Activated B cell treated with CpG ODN at 0.5 μM for 24 hours (primary cell): ENCODE data around the gene KIAA0825. TPM values are rescaled to one million over a fixed set of nuclear protein-coding genes. Genes with fewer than 3 reads are reported as not detected.

Experiments
- ATAC-seq: fragments of 200-7000 bp; cut with Tn5 transposase; one replicate; pipeline ENCODE4 v1.10.0; 2021; ENCODE audit warnings: low read depth, mild to moderate bottlenecking, moderate library complexity
- CTCF ChIA-PET: fragments of 350-600 bp; sonication (Branson Sonifier 250); formaldehyde crosslinking; loops from one replicate; lab custom pipeline; 2021; ENCODE audit warnings: antibody characterized with exemption; lab: Charles Lee
- POLR2A ChIA-PET: fragments of 350-600 bp; sonication (Branson Sonifier 250); formaldehyde crosslinking; loops from one replicate; lab custom pipeline; 2021; ENCODE audit warnings: antibody characterized with exemption; lab: Charles Lee
- DNase-seq: peaks from one replicate; pipeline ENCODE4 v3.0.0; 2022
- H3K27ac Mint-ChIP-seq: one replicate; pipeline ENCODE4 v1.8.0; 2020; ENCODE audit warnings: mixed read lengths
- H3K27me3 Mint-ChIP-seq: one replicate; pipeline ENCODE4 v1.8.0; 2021; ENCODE audit warnings: mixed read lengths
- H3K36me3 Mint-ChIP-seq: one replicate; pipeline ENCODE4 v1.8.0; 2021; ENCODE audit warnings: low read depth, mixed read lengths
- H3K4me1 Mint-ChIP-seq: one replicate; pipeline ENCODE4 v1.8.0; 2021; ENCODE audit warnings: mixed read lengths
- H3K4me3 Mint-ChIP-seq: one replicate; pipeline ENCODE4 v1.8.0; 2020; ENCODE audit warnings: mild to moderate bottlenecking, mixed read lengths
- H3K9me3 Mint-ChIP-seq: one replicate; pipeline ENCODE4 v1.8.0; 2020; ENCODE audit warnings: mixed read lengths
- intact Hi-C: fragments of 100-400 bp; cut with micrococcal nuclease; formaldehyde crosslinking; loops from one replicate; pipeline ENCODE4 v1.15.1; 2024
- total RNA-seq: library from RNA; stranded (reverse); gene quantifications from 2 replicates; pipeline ENCODE4 v1.2.3, GENCODE V29; 2022
- TF ChIP-seq, protein P1 (sequence below): fragments of 200-600 bp; IDR thresholded peaks from one replicate; pipeline ENCODE4 v1.8.0; 2022; ENCODE audit warnings: antibody characterized with exemption, mild to moderate bottlenecking

The KIAA0825 gene
- total RNA-seq, 1 donor from 2014 or later: 2.3 TPM

DNA sequence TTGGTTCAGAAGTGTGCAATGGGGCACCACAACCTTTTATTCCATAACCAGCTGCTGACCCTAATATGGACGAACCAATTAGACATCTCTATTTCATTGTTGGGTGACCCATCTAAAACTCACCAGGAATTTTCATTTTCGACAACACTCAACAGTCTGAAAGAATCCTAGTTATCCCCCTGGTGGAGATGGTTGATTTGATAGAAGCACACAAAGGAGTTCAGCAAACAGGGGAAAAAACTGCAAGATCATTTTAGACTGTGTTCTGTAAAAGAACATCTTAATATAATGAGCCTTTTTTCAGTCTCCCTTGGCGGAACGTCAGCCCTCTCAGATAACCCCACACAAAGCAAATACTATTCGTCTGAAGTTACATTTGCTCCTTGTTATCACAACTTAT lies 367.4 kb downstream of the KIAA0825 start:
- POLR2A ChIA-PET: no interaction called here
- intact Hi-C loops: no loop called here
- no peaks in the 10 kb centered on the region for H3K36me3 Mint-ChIP-seq

DNA sequence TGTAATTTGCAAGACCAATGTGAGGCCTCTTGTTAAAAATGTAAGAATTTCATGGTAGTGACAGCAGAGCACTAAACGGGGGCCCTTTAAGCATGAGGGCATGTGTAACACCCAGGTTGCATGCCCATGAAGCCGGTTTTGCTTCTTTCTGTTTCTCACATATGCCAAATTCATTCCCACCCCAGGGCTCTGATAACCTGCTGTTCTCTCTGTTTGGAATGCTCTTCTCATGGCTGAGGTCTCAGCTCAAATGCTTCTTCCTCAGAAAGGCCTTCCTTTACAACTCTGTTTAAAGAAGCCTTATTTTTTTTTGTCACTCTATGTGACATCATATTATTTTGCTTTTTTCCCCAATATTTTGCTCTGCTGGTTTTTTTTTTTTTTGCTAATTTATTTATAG lies 369.0 kb downstream of the KIAA0825 start:
- POLR2A ChIA-PET: no interaction called here
- TF ChIP-seq, protein P1, sequence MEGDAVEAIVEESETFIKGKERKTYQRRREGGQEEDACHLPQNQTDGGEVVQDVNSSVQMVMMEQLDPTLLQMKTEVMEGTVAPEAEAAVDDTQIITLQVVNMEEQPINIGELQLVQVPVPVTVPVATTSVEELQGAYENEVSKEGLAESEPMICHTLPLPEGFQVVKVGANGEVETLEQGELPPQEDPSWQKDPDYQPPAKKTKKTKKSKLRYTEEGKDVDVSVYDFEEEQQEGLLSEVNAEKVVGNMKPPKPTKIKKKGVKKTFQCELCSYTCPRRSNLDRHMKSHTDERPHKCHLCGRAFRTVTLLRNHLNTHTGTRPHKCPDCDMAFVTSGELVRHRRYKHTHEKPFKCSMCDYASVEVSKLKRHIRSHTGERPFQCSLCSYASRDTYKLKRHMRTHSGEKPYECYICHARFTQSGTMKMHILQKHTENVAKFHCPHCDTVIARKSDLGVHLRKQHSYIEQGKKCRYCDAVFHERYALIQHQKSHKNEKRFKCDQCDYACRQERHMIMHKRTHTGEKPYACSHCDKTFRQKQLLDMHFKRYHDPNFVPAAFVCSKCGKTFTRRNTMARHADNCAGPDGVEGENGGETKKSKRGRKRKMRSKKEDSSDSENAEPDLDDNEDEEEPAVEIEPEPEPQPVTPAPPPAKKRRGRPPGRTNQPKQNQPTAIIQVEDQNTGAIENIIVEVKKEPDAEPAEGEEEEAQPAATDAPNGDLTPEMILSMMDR: no peak
- Mint-ChIP-seq H3K27ac (no peak overlapping the region), H3K9me3 (no peaks in the 10 kb centered on the region), H3K4me1 (no peaks in the 10 kb centered on the region), H3K4me3 (no peak overlapping the region), H3K36me3 (no peaks in the 10 kb centered on the region), H3K27me3 (no peaks in the 10 kb centered on the region)
- intact Hi-C loops: no loop called here
- no peak for DNase-seq
- no peak for ATAC-seq
- CTCF ChIA-PET: no interaction called here

More for the DNA sequence above, 367.4 kb downstream of the KIAA0825 start:
- no peak for ATAC-seq
- no peak overlapping the region for H3K27ac Mint-ChIP-seq
- H3K4me3 Mint-ChIP-seq: no peak overlapping the region
- TF ChIP-seq, protein P1: no peak
- H3K27me3 Mint-ChIP-seq: no peaks in the 10 kb centered on the region
- CTCF ChIA-PET: no interaction called here
- H3K4me1 Mint-ChIP-seq: no peaks in the 10 kb centered on the region
- H3K9me3 Mint-ChIP-seq: no peaks in the 10 kb centered on the region
- no peak for DNase-seq

DNA sequence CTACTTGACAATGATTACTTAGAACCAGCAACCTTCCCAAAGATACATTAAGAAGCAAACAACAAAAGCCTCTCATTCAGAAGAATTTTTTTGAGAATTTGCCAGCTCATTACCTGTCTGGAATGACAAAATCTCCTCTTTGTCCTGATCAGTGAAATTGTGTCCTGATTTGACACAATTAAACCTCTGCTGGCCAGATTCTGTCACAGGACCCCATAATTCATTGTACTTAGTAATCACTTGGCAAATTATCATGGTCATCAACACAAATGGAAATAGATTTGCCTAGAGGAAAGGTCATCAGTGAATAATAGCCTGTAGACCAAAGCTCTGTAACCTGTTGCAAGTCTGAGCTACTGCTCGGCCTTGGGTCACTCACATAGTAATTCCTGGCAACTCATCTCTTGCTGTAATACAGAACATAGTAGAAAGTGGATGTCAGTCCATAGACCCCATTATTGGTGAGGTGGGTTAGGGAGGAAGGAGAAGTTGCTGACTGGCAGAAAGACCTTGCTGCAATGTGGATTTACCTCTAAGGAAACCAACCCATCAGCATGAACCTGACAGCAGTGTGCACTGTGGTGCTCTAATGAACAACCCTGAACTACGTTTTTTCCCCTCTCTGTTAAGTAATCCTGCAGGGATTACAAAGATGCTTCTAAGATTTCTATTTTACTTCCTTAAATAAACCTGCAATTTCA lies 370.1 kb downstream of the KIAA0825 start:
- TF ChIP-seq, protein P1: no peak
- Mint-ChIP-seq H3K4me1 (no peaks in the 10 kb centered on the region), H3K27ac (no peak overlapping the region), H3K36me3 (no peaks in the 10 kb centered on the region), H3K9me3 (no peaks in the 10 kb centered on the region), H3K4me3 (no peak overlapping the region), H3K27me3 (no peaks in the 10 kb centered on the region)
- intact Hi-C loops: no loop called here
- no peak for DNase-seq
- ChIA-PET POLR2A (no interaction called here), CTCF (no interaction called here)
- ATAC-seq: no peak

DNA sequence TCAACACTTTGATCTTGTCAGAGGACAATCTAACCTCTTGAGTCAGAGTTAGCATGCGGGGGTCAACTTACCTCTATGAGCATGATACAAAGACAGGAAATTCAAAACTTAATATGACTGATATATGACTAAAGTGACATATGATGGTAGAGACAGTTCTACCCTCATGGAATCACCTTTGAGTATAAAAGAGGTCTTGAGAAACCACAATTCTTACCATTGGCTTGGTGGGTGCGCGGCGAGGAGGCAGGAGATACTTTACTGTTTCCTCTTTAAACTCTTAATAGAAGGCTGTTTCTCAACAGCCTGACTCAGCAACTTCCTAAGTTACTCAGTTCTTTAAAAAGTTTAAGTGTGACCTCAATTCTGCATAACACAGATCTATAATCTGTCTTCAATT lies 372.8 kb downstream of the KIAA0825 start:
- POLR2A ChIA-PET: no interaction called here
- CTCF ChIA-PET: no interaction called here
- H3K36me3 Mint-ChIP-seq: no peaks in the 10 kb centered on the region
- no peak for DNase-seq
- H3K4me3 Mint-ChIP-seq: no peak overlapping the region
- no peaks in the 10 kb centered on the region for H3K4me1 Mint-ChIP-seq
- ATAC-seq: no peak
- TF ChIP-seq, protein P1: no peak
- no peaks in the 10 kb centered on the region for H3K27me3 Mint-ChIP-seq
- intact Hi-C loops: no loop called here
- no peak overlapping the region for H3K27ac Mint-ChIP-seq
- no peaks in the 10 kb centered on the region for H3K9me3 Mint-ChIP-seq

DNA sequence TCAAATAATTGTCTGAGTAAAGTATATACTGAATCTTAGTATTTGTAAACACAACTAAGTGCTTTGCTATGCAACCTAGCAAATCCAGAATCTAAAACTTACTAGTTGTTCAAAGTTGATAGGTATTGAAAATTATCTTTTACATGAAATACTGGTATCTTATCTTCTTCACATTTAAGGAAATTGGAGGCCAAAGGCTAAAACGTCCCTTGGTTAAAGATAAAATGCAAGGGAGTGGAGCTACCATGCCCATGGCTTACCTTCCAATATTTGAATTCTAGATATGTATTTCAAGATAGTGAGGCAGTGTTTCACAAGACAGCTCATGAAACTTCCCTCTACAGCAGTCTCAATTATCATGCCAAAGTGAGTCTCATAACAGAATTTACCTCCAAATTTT lies 373.5 kb downstream of the KIAA0825 start:
- no peaks in the 10 kb centered on the region for H3K36me3 Mint-ChIP-seq
- no peak overlapping the region for H3K4me3 Mint-ChIP-seq
- ChIA-PET CTCF (no interaction called here), POLR2A (no interaction called here)
- no peaks in the 10 kb centered on the region for H3K27me3 Mint-ChIP-seq
- H3K9me3 Mint-ChIP-seq: no peaks in the 10 kb centered on the region
- no peak for DNase-seq
- TF ChIP-seq, protein P1: no peak
- H3K27ac Mint-ChIP-seq: no peak overlapping the region
- no peak for ATAC-seq
- no peaks in the 10 kb centered on the region for H3K4me1 Mint-ChIP-seq
- intact Hi-C loops: no loop called here
